Spleen (tissue), 13 donors: ENCODE measurements around the gene MASP1. TPM values are rescaled to one million over a fixed set of nuclear protein-coding genes. Genes with fewer than 3 reads are reported as not detected.

Experiments
- DNase-seq: peaks from one replicate; pipeline ENCODE4 v3.0.0-alpha.2; 2020
- H3K27ac ChIP-seq, 8 donors: fragments of 200-600 bp; sonication (generic) in 7 of 8; 1 replicate in 4 of 8; 2 replicates in 4 of 8; pipeline versions ENCODE4 v1.5.0 to v1.8.0; 2016 to 2021; ENCODE audit warnings: inconsistent platforms in 4 of 8, mild to moderate bottlenecking in 4 of 8, moderate library complexity in 1 of 8
- H3K27me3 ChIP-seq, 7 donors: fragments of 200-600 bp; sonication (generic) in 6 of 7; replicated peaks in 1 of 7; 1 replicate in 4 of 7; 2 replicates in 3 of 7; pipeline versions ENCODE4 v1.5.0 to v1.8.0; 2016 to 2021; ENCODE audit warnings: inconsistent platforms in 3 of 7, mild to moderate bottlenecking in 1 of 7
- H3K36me3 ChIP-seq, 6 donors: fragments of 200-600 bp; sonication (generic) in 5 of 6; 1 replicate in 4 of 6; 2 replicates in 2 of 6; pipeline versions ENCODE4 v1.5.0 to v1.8.0; 2016 to 2021; ENCODE audit warnings: inconsistent platforms in 2 of 6
- H3K4me1 ChIP-seq, 6 donors: fragments of 200-600 bp; sonication (generic) in 5 of 6; 1 replicate in 3 of 6; 2 replicates in 3 of 6; pipeline versions ENCODE4 v1.5.0 to v1.8.0; 2016 to 2021; ENCODE audit warnings: inconsistent platforms in 3 of 6
- H3K4me3 ChIP-seq, 8 donors: fragments of 200-600 bp; sonication (generic) in 7 of 8; 1 replicate in 4 of 8; 2 replicates in 4 of 8; pipeline versions ENCODE4 v1.5.0 to v1.8.0; 2016 to 2021; ENCODE audit warnings: inconsistent platforms in 4 of 8, mild to moderate bottlenecking in 4 of 8, moderate library complexity in 2 of 8
- H3K9me3 ChIP-seq, 8 donors: fragments of 200-600 bp; sonication (generic) in 7 of 8; 1 replicate in 4 of 8; 2 replicates in 4 of 8; pipeline versions ENCODE4 v1.5.0 to v1.8.0; 2016 to 2021; ENCODE audit warnings: inconsistent platforms in 4 of 8
- POLR2A ChIP-seq, 3 donors: fragments of 450-650 bp; IDR thresholded peaks; one replicate each; pipeline ENCODE4 v1.5.1; 2017; ENCODE audit warnings: antibody characterized with exemption in 3 of 3, mild to moderate bottlenecking in 1 of 3
- POLR2AphosphoS5 ChIP-seq, 3 donors: sonication (generic); formaldehyde crosslinking; IDR thresholded peaks; one replicate each; pipeline ENCODE4 v1.5.1; 2017; ENCODE audit warnings: antibody characterized with exemption in 3 of 3
- WGBS, 5 donors: extraction: QIAGEN DNeasy Blood & Tissue Kit in 3 of 5; methylation state at CpG; one replicate each; pipeline versions ENCODE4 v1.1.5 to v1.1.7; 2013 to 2018; 5-methylcytosine and 5-hydroxymethylcytosine counted together
- intact Hi-C: fragments of 100-400 bp; cut with DNase I; formaldehyde crosslinking; loops from one replicate; pipeline ENCODE4 v1.15.0; 2023; ENCODE audit warnings: low total_unique reads
- long read RNA-seq, 2 donors: transcript quantifications; one replicate each; lab custom pipeline, GENCODE V29; 2026
- polyA plus RNA-seq, 3 donors: library from polyadenylated mRNA; stranded (reverse); fragments of 200-250 nt; gene quantifications; one replicate each; pipeline ENCODE4 v1.2.1, GENCODE V29; 2013
- total RNA-seq, 7 donors: library from RNA; depleted of rRNA in 3 of 7; stranded (reverse); fragments of >200 nt in 3 of 7; fragmentation: NEBNext Ultra II Directional in 4 of 7; extraction: Animal tissue kit (Norgen Biotek cat#: 25700) in 4 of 7; gene quantifications; one replicate each; pipeline versions ENCODE4 v1.1.0 to v1.2.1, GENCODE V29; 2016 to 2021
- TF ChIP-seq, protein P1 (sequence below), 11 experiments: fragments of 200-600 bp in 7 of 11; fragments of 450-650 bp in 4 of 11; sonication (generic) in 4 of 11; IDR thresholded peaks in 8 of 11; conservative IDR thresholded peaks in 3 of 11; 1 replicate in 7 of 11; 2 replicates in 4 of 11; pipeline versions ENCODE4 v1.4.0 to v1.8.0; 2016 to 2021; ENCODE audit warnings: antibody characterized with exemption in 11 of 11, inconsistent platforms in 4 of 11, mild to moderate bottlenecking in 1 of 11
- donor health status: healthy with polysubstance abuse.
- donor health status: DM: no; HTN: no; CAD: no; lungs with moderate emphysema.
- donor health status: DM: no; HTN: no; CAD: no.
- donor health status: Bipolar disorder and iron deficiency.
- donor health status: healthy.
- donor health status: DM: no; HTN: no; CAD: no.
- donor health status: DM: yes; HTN: yes; CAD: no.

MASP1 gene, protein sequence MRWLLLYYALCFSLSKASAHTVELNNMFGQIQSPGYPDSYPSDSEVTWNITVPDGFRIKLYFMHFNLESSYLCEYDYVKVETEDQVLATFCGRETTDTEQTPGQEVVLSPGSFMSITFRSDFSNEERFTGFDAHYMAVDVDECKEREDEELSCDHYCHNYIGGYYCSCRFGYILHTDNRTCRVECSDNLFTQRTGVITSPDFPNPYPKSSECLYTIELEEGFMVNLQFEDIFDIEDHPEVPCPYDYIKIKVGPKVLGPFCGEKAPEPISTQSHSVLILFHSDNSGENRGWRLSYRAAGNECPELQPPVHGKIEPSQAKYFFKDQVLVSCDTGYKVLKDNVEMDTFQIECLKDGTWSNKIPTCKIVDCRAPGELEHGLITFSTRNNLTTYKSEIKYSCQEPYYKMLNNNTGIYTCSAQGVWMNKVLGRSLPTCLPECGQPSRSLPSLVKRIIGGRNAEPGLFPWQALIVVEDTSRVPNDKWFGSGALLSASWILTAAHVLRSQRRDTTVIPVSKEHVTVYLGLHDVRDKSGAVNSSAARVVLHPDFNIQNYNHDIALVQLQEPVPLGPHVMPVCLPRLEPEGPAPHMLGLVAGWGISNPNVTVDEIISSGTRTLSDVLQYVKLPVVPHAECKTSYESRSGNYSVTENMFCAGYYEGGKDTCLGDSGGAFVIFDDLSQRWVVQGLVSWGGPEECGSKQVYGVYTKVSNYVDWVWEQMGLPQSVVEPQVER
- total RNA-seq (1 to 10 TPM in 1 of 7 donors, under 1 TPM in 4, not detected in 2; 0.35 to 1.9 (median 0.49) TPM), polyA plus RNA-seq (under 1 TPM; 0.05 to 0.11 (median 0.10) TPM)
- long read RNA-seq, donor 1 = 0 reads
- long read RNA-seq, donor 2 = 0 reads

DNA sequence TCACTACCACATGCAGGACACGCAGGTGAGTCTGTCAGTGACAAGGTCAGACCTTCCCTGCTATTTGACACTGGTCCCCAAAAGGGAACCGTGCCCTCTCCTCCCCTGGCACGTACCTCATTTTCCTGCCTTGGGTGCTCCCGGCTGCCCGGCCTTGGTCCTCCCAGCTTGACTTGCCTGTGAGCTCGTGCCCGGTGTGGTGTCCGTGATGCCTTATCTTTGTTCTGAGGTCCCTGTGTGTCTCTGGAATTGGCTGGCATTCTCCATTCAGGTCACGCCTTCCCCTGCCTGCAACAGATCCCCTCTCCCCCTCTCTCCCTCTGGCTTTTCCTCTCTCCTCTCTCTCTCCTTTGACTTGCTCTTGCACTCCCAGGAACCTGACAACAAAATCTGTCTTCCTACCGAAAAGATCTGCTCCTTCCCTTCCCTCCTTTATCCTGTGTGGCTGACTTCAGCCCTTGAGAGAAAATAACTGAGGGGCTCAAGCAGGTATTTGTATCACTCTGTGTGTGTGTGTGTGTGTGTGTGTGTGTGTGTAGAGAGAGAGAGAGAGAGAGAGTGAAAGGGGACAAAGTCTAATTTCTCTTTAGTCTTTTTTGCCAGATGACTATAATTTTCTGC, at the start of gene MASP1:
TSS of gene MASP1 (minus strand) at position 226 of the 621 bp plus-strand sequence. CDS start at position 121, 105 bp downstream.
- Histone ChIP-seq H3K27me3 (peaks cover 0 to 64% (median 14%) of the 10 kb centered on the region in 7 donors), H3K27ac (no peak within 1 kb of the TSS), H3K4me3 (no peak within 1 kb of the TSS), H3K36me3 (no peaks in the 10 kb centered on the region), H3K4me1 (no peaks in the 10 kb centered on the region), H3K9me3 (no peaks in the 10 kb centered on the region)
- TF ChIP-seq POLR2AphosphoS5 (IDR thresholded peaks at IDR 0.05) = no peak
- TF ChIP-seq POLR2A (IDR thresholded peaks at IDR 0.05) = no peak
- TF ChIP-seq, protein P1, sequence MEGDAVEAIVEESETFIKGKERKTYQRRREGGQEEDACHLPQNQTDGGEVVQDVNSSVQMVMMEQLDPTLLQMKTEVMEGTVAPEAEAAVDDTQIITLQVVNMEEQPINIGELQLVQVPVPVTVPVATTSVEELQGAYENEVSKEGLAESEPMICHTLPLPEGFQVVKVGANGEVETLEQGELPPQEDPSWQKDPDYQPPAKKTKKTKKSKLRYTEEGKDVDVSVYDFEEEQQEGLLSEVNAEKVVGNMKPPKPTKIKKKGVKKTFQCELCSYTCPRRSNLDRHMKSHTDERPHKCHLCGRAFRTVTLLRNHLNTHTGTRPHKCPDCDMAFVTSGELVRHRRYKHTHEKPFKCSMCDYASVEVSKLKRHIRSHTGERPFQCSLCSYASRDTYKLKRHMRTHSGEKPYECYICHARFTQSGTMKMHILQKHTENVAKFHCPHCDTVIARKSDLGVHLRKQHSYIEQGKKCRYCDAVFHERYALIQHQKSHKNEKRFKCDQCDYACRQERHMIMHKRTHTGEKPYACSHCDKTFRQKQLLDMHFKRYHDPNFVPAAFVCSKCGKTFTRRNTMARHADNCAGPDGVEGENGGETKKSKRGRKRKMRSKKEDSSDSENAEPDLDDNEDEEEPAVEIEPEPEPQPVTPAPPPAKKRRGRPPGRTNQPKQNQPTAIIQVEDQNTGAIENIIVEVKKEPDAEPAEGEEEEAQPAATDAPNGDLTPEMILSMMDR (IDR thresholded peaks at IDR 0.05 in 8 of 11, conservative IDR thresholded peaks at IDR 0.05 in 3 of 11) = no peak
- WGBS, 5 donors = 52 to 66% (median 57%) methylated on average over 10 of the region's 10 CpGs
- intact Hi-C loops = no loop called here
- no peak for DNase-seq

- 77 to 90% (median 86%) methylated on average over 1 of the region's 1 CpG for WGBS, 5 donors
Observed at GRCh38 chr3:187340578-187340977, 49.0 kb upstream of the MASP1 start.

GRCh38 chr3:187336322-187336721, 44.8 kb upstream of the MASP1 start:
- 59 to 76% (median 74%) methylated on average over 3 of the region's 3 CpGs for WGBS, 5 donors
- DNase-seq = no peak
- TF ChIP-seq POLR2AphosphoS5 (IDR thresholded peaks at IDR 0.05) (no peak), POLR2A (IDR thresholded peaks at IDR 0.05) (no peak)
- TF ChIP-seq, protein P1 (IDR thresholded peaks at IDR 0.05 in 8 of 11, conservative IDR thresholded peaks at IDR 0.05 in 3 of 11) = no peak
- no peaks in the 10 kb centered on the region for H3K4me1 ChIP-seq
- intact Hi-C loops = no loop called here
- no peaks in the 10 kb centered on the region for H3K9me3 ChIP-seq
- no peak overlapping the region for H3K27ac ChIP-seq
- H3K36me3 ChIP-seq = no peaks in the 10 kb centered on the region
- no peak overlapping the region for H3K4me3 ChIP-seq
- H3K27me3 ChIP-seq = peaks cover 0 to 12% (median 0%) of the 10 kb centered on the region in 7 donors

More at GRCh38 chr3:187340578-187340977, 49.0 kb upstream of the MASP1 start:
- H3K27me3 ChIP-seq = peaks cover 0 to 18% (median 0%) of the 10 kb centered on the region in 7 donors
- H3K4me1 ChIP-seq = no peaks in the 10 kb centered on the region
- H3K36me3 ChIP-seq = no peaks in the 10 kb centered on the region
- no peaks in the 10 kb centered on the region for H3K9me3 ChIP-seq
- intact Hi-C loops = no loop called here
- TF ChIP-seq POLR2AphosphoS5 (IDR thresholded peaks at IDR 0.05) (no peak), POLR2A (IDR thresholded peaks at IDR 0.05) (no peak)
- TF ChIP-seq, protein P1 (IDR thresholded peaks at IDR 0.05 in 8 of 11, conservative IDR thresholded peaks at IDR 0.05 in 3 of 11) = no peak
- DNase-seq = no peak
- H3K27ac ChIP-seq = no peak overlapping the region
- no peak overlapping the region for H3K4me3 ChIP-seq
